HCT116 (cell line): Measurements from ENCODE around the gene CHRNA9. TPM values are rescaled to one million over a fixed set of nuclear protein-coding genes. Genes with fewer than 3 reads are reported as not detected.
"Not testable (repeated sequence)": the region's sequence is repeated elsewhere in the genome, so short reads cannot be mapped to it uniquely, and the experiment has no call there.

Source experiments
- ATAC-seq: fragments of 200-7000 bp; cut with Tn5 transposase; 2 replicates; pipeline ENCODE4 v1.9.1; 2020; ENCODE audit warnings: mild to moderate bottlenecking, moderate library complexity
- BruUV-seq: library from RNA; stranded (reverse); fragments of 400-500 nt; replicated peaks from 2 replicates; lab custom pipeline; 2021; lab: Mats Ljungman, UMichigan
- CTCF ChIA-PET: fragments of 300-600 bp; sonication (Branson Sonifier 250); formaldehyde crosslinking; loops from one replicate; lab custom pipeline; 2021; ENCODE audit warnings: antibody characterized with exemption; lab: Charles Lee
- POLR2A ChIA-PET: fragments of 300-600, 350-600 bp; sonication (Branson Sonifier 250); formaldehyde crosslinking; loops from one replicate; lab custom pipeline; 2021; ENCODE audit warnings: antibody characterized with exemption; lab: Charles Lee
- RAD21 ChIA-PET, 2 experiments: fragments of 300-600 bp; sonication (Branson Sonifier 250); formaldehyde crosslinking; loops; one replicate each; lab custom pipeline; 2023; ENCODE audit warnings: low total read pairs in 2 of 2; ENCODE audit not compliant: uncharacterized antibody in 2 of 2, unreplicated experiment in 2 of 2, low non-redundant PET in 1 of 2; lab: Charles Lee
- DNase-seq: peaks from one replicate; pipeline ENCODE4 v3.0.0-alpha.2; 2010; ENCODE audit warnings: low read depth, low spot score
- H2AFZ ChIP-seq: fragments of 200-600 bp; shearing (Covaris generic), sonication (generic); 2 replicates; pipeline ENCODE4 v1.6.1; 2017; ENCODE audit warnings: low read depth, mixed run types, mixed read lengths, antibody characterized with exemption, low read length; ENCODE audit not compliant: poor library complexity, severe bottlenecking
- H3K27ac ChIP-seq: 2 replicates; pipeline ENCODE4 v1.5.1; 2012; ENCODE audit warnings: low read depth, low read length
- H3K27me3 ChIP-seq: fragments of 200-600 bp; sonication (generic); 2 replicates; pipeline ENCODE4 v1.6.1; 2016; ENCODE audit warnings: mixed run types, low read length, mixed read lengths; ENCODE audit not compliant: insufficient read depth
- H3K36me3 ChIP-seq, 2 experiments: fragments of 200-500 bp in 1 of 2; fragments of 200-600 bp in 1 of 2; sonication (Bioruptor generic) in 1 of 2; sonication (generic) in 1 of 2; 2 replicates each; pipeline versions ENCODE4 v1.5.1 to v1.6.1; 2014 to 2016; ENCODE audit warnings: low read length in 2 of 2, inconsistent platforms in 1 of 2, mixed read lengths in 1 of 2, mixed run types in 1 of 2; ENCODE audit not compliant: insufficient read depth in 2 of 2, control insufficient read depth in 1 of 2
- H3K4me1 ChIP-seq, 2 experiments: fragments of 200-600 bp in 1 of 2; sonication (generic) in 1 of 2; 2 replicates each; pipeline versions ENCODE4 v1.5.1 to v1.6.1; 2012 to 2017; ENCODE audit warnings: low read length in 2 of 2, inconsistent platforms in 1 of 2, mild to moderate bottlenecking in 1 of 2, mixed read lengths in 1 of 2, mixed run types in 1 of 2, moderate library complexity in 1 of 2; ENCODE audit not compliant: insufficient read depth in 2 of 2, control insufficient read depth in 1 of 2
- H3K4me2 ChIP-seq: fragments of 200-600 bp; sonication (generic); 2 replicates; pipeline ENCODE4 v1.6.1; 2017; ENCODE audit warnings: mixed run types, low read length, mixed read lengths
- H3K4me3 ChIP-seq, 2 experiments: fragments of 200-600 bp in 1 of 2; sonication (generic) in 1 of 2; replicated peaks in 1 of 2; 2 replicates each; pipeline ENCODE4 v1.5.1; 2011 to 2016; ENCODE audit warnings: low read length in 2 of 2, control low read depth in 1 of 2, low read depth in 1 of 2, mild to moderate bottlenecking in 1 of 2, mixed read lengths in 1 of 2, mixed run types in 1 of 2
- H3K79me2 ChIP-seq: fragments of 200-600 bp; sonication (generic); 2 replicates; pipeline ENCODE4 v1.6.1; 2017; ENCODE audit warnings: mild to moderate bottlenecking, mixed run types, low read length, moderate library complexity, mixed read lengths; ENCODE audit not compliant: insufficient read depth
- H3K9ac ChIP-seq: fragments of 200-600 bp; sonication (generic); 2 replicates; pipeline ENCODE4 v1.6.1; 2016; ENCODE audit warnings: low read length, mixed read lengths
- H3K9me2 ChIP-seq: fragments of 200-600 bp; sonication (generic), shearing (Covaris generic); 2 replicates; pipeline ENCODE4 v1.6.1; 2017; ENCODE audit warnings: mixed run types, mild to moderate bottlenecking, moderate library complexity; ENCODE audit not compliant: insufficient read depth
- H3K9me3 ChIP-seq, 2 experiments: fragments of 200-500 bp in 1 of 2; fragments of 200-600 bp in 1 of 2; sonication (Bioruptor generic) in 1 of 2; sonication (generic) in 1 of 2; 2 replicates each; pipeline ENCODE4 v1.6.1; 2014 to 2017; ENCODE audit warnings: low read length in 2 of 2, mixed read lengths in 2 of 2, inconsistent platforms in 1 of 2, low read depth in 1 of 2, mild to moderate bottlenecking in 1 of 2, mixed run types in 1 of 2, moderate library complexity in 1 of 2; ENCODE audit not compliant: control insufficient read depth in 1 of 2, insufficient read depth in 1 of 2
- H4K20me1 ChIP-seq: fragments of 200-600 bp; sonication (generic), shearing (Covaris generic); 2 replicates; pipeline ENCODE4 v1.6.1; 2017; ENCODE audit warnings: mixed run types, mild to moderate bottlenecking, moderate library complexity; ENCODE audit not compliant: insufficient read depth
- ATF3 ChIP-seq: IDR thresholded peaks from 2 replicates; pipeline ENCODE4 v1.6.1; 2012
- CTCF ChIP-seq, 3 experiments: fragments of 200-600 bp in 1 of 3; sonication (generic) in 1 of 3; IDR thresholded peaks in 2 of 3; conservative IDR thresholded peaks in 1 of 3; 2 replicates each; pipeline ENCODE4 v1.5.1; 2012 to 2017; ENCODE audit warnings: low read depth in 2 of 3, low read length in 2 of 3, antibody characterized with exemption in 1 of 3, borderline replicate concordance in 1 of 3, control low read depth in 1 of 3, mild to moderate bottlenecking in 1 of 3, mixed read lengths in 1 of 3, mixed run types in 1 of 3, moderate library complexity in 1 of 3; ENCODE audit not compliant: insufficient read depth in 1 of 3
- EGR1 ChIP-seq: IDR thresholded peaks from 2 replicates; pipeline ENCODE4 v1.6.1; 2012; ENCODE audit warnings: low read depth
- ELF1 ChIP-seq: IDR thresholded peaks from 2 replicates; pipeline ENCODE4 v1.6.1; 2012; ENCODE audit warnings: low read depth, borderline replicate concordance
- EZH2 ChIP-seq: fragments of 200-600 bp; sonication (generic); IDR thresholded peaks from 2 replicates; pipeline ENCODE4 v1.6.1; 2017; ENCODE audit warnings: antibody characterized with exemption, mixed run types
- MAX ChIP-seq: IDR thresholded peaks from 2 replicates; pipeline ENCODE4 v1.6.1; 2012
- POLR2AphosphoS5 ChIP-seq: IDR thresholded peaks from 2 replicates; pipeline ENCODE4 v1.6.1; 2011; ENCODE audit warnings: mild to moderate bottlenecking, low read depth, low read length, moderate library complexity
- RAD21 ChIP-seq: IDR thresholded peaks from 2 replicates; pipeline ENCODE4 v1.6.1; 2012; ENCODE audit warnings: low read depth, mild to moderate bottlenecking
- REST ChIP-seq: IDR thresholded peaks from 2 replicates; pipeline ENCODE4 v1.6.1; 2012; ENCODE audit warnings: low read depth
- SP1 ChIP-seq: IDR thresholded peaks from 2 replicates; pipeline ENCODE4 v1.6.1; 2012; ENCODE audit warnings: low read depth
- TCF7L2 ChIP-seq: IDR thresholded peaks from 2 replicates; pipeline ENCODE4 v1.7.0; 2011; ENCODE audit warnings: borderline replicate concordance, inconsistent platforms; ENCODE audit not compliant: insufficient read depth, insufficient read length; ENCODE audit errors: extremely low read depth
- ZFX ChIP-seq: fragments of 450-650 bp; IDR thresholded peaks from 2 replicates; pipeline ENCODE4 v1.6.1; 2017
- intact Hi-C: fragments of 100-400 bp; cut with micrococcal nuclease; formaldehyde crosslinking; loops from 2 replicates; pipeline ENCODE4 v1.10.0; 2022
- total RNA-seq: library from RNA; stranded (reverse); gene quantifications from one replicate; pipeline ENCODE4 v1.2.1, GENCODE V29; 2021; ENCODE audit not compliant: unreplicated experiment
- TF ChIP-seq, protein P1 (sequence below): IDR thresholded peaks from 2 replicates; pipeline ENCODE4 v1.6.1; 2011; ENCODE audit warnings: mild to moderate bottlenecking, low read length, moderate library complexity; ENCODE audit not compliant: insufficient replicate concordance; ENCODE audit errors: extremely low read depth

CHRNA9 gene
- total RNA-seq, 1 experiment from 2014 or later, result not detected

DNA sequence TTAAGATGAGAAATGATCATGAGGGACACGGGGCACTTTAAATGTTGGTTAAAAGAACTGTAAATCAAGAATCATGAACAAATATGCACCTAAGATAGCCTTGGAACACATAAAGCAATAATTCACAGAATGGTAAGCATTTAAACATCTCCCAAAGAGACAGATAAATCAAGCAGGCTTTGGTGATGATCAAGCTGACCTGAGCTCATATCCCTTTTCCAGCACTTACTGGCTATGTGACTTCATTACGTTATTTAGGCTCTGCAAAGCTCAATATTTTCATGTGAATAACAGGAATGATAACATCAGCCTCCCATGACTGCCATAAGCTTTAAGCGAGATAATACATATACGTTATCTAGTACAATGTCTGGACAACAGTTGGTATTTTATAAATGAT is 54.9 kb downstream of the CHRNA9 start:
- RAD21 ChIA-PET, result no interaction called here
- Histone ChIP-seq H3K27ac (no peak overlapping the region), H3K79me2 (no peaks in the 10 kb centered on the region)
- intact Hi-C loops, result no loop called here
- ATAC-seq, result no peak
- TF ChIP-seq, protein P1, sequence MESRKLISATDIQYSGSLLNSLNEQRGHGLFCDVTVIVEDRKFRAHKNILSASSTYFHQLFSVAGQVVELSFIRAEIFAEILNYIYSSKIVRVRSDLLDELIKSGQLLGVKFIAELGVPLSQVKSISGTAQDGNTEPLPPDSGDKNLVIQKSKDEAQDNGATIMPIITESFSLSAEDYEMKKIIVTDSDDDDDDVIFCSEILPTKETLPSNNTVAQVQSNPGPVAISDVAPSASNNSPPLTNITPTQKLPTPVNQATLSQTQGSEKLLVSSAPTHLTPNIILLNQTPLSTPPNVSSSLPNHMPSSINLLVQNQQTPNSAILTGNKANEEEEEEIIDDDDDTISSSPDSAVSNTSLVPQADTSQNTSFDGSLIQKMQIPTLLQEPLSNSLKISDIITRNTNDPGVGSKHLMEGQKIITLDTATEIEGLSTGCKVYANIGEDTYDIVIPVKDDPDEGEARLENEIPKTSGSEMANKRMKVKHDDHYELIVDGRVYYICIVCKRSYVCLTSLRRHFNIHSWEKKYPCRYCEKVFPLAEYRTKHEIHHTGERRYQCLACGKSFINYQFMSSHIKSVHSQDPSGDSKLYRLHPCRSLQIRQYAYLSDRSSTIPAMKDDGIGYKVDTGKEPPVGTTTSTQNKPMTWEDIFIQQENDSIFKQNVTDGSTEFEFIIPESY, result no peak
- TF ChIP-seq TCF7L2, result no peak
- TF ChIP-seq EZH2, result no peak
- TF ChIP-seq RAD21, result no peak
- no peak for TF ChIP-seq REST
- TF ChIP-seq CTCF (IDR thresholded peaks at IDR 0.05 in 2 of 3, conservative IDR thresholded peaks at IDR 0.05 in 1 of 3; ENCODE audit: borderline replicate concordance in 1 of 3, insufficient read depth in 1 of 3, low read depth in 2 of 3, low read length in 2 of 3), result no peak
- TF ChIP-seq ELF1, result no peak
- TF ChIP-seq ATF3, result no peak
- no peak for TF ChIP-seq EGR1
- TF ChIP-seq POLR2AphosphoS5, result no peak
- TF ChIP-seq SP1, result no peak
- TF ChIP-seq ZFX, result no peak
- no peak for TF ChIP-seq MAX
- TF ChIP-seq, all 23 proteins: peak for 0
- no peaks in the 10 kb centered on the region for H4K20me1 ChIP-seq
- no peaks in the 10 kb centered on the region for H3K9me2 ChIP-seq
- no peak overlapping the region for H3K4me2 ChIP-seq
- ChIA-PET POLR2A (no interaction called here), CTCF (no interaction called here)
- no peaks in the 10 kb centered on the region for H3K9me3 ChIP-seq
- no peak for DNase-seq
- no peak overlapping the region for H3K4me3 ChIP-seq
- H3K36me3 ChIP-seq, result no peaks in the 10 kb centered on the region
- BruUV-seq, result no TSS peak
- H2AFZ ChIP-seq, result no peak overlapping the region
- H3K4me1 ChIP-seq, result no peaks in the 10 kb centered on the region
- H3K9ac ChIP-seq, result no peak overlapping the region
- H3K27me3 ChIP-seq, result no peaks in the 10 kb centered on the region

- H3K79me2 ChIP-seq, H2AFZ ChIP-seq, CTCF ChIA-PET, RAD21 ChIA-PET, H4K20me1 ChIP-seq, H3K9ac ChIP-seq, ATAC-seq, H3K36me3 ChIP-seq, H3K9me3 ChIP-seq, H3K4me2 ChIP-seq, H3K27ac ChIP-seq, H3K9me2 ChIP-seq, H3K27me3 ChIP-seq, H3K4me3 ChIP-seq, intact Hi-C loops, POLR2A ChIA-PET, H3K4me1 ChIP-seq, DNase-seq, BruUV-seq: not testable (repeated sequence)
Measured at GRCh38 chr4:40392241-40392640, 57.1 kb downstream of the CHRNA9 start.
